Activated B cell treated with CpG ODN at 0.5 μM for 24 hours (primary cell): Measurements from ENCODE around the gene EXD3. TPM values are rescaled to one million over a fixed set of nuclear protein-coding genes. Genes with fewer than 3 reads are reported as not detected.

ENCODE experiments used
- ATAC-seq: fragments of 200-7000 bp; cut with Tn5 transposase; one replicate; pipeline ENCODE4 v1.10.0; 2021; ENCODE audit warnings: low read depth, mild to moderate bottlenecking, moderate library complexity
- CTCF ChIA-PET: fragments of 350-600 bp; sonication (Branson Sonifier 250); formaldehyde crosslinking; loops from one replicate; lab custom pipeline; 2021; ENCODE audit warnings: antibody characterized with exemption; lab: Charles Lee
- POLR2A ChIA-PET: fragments of 350-600 bp; sonication (Branson Sonifier 250); formaldehyde crosslinking; loops from one replicate; lab custom pipeline; 2021; ENCODE audit warnings: antibody characterized with exemption; lab: Charles Lee
- DNase-seq: peaks from one replicate; pipeline ENCODE4 v3.0.0; 2022
- H3K27ac Mint-ChIP-seq: one replicate; pipeline ENCODE4 v1.8.0; 2020; ENCODE audit warnings: mixed read lengths
- H3K27me3 Mint-ChIP-seq: one replicate; pipeline ENCODE4 v1.8.0; 2021; ENCODE audit warnings: mixed read lengths
- H3K36me3 Mint-ChIP-seq: one replicate; pipeline ENCODE4 v1.8.0; 2021; ENCODE audit warnings: low read depth, mixed read lengths
- H3K4me1 Mint-ChIP-seq: one replicate; pipeline ENCODE4 v1.8.0; 2021; ENCODE audit warnings: mixed read lengths
- H3K4me3 Mint-ChIP-seq: one replicate; pipeline ENCODE4 v1.8.0; 2020; ENCODE audit warnings: mild to moderate bottlenecking, mixed read lengths
- H3K9me3 Mint-ChIP-seq: one replicate; pipeline ENCODE4 v1.8.0; 2020; ENCODE audit warnings: mixed read lengths
- CTCF ChIP-seq: fragments of 200-600 bp; IDR thresholded peaks from one replicate; pipeline ENCODE4 v1.8.0; 2022; ENCODE audit warnings: antibody characterized with exemption, mild to moderate bottlenecking
- intact Hi-C: fragments of 100-400 bp; cut with micrococcal nuclease; formaldehyde crosslinking; loops from one replicate; pipeline ENCODE4 v1.15.1; 2024
- total RNA-seq: library from RNA; stranded (reverse); gene quantifications from 2 replicates; pipeline ENCODE4 v1.2.3, GENCODE V29; 2022

Gene EXD3
- total RNA-seq, 1 donor from 2014 or later, result 12.8 TPM

- peaks cover 10% of the 10 kb centered on the region for H3K4me1 Mint-ChIP-seq
- H3K9me3 Mint-ChIP-seq, result no peaks in the 10 kb centered on the region
- H3K36me3 Mint-ChIP-seq, result no peaks in the 10 kb centered on the region
- H3K27me3 Mint-ChIP-seq, result peaks cover 20% of the 10 kb centered on the region
- TF ChIP-seq CTCF, result no peak
- H3K4me3 Mint-ChIP-seq, result no peak overlapping the region
- CTCF ChIA-PET, result no interaction called here
- intact Hi-C loops, result no loop called here
- POLR2A ChIA-PET, result interaction anchor here (1.1 kb wide), 1 partner anchor 9 kb away, joined by 3 read pairs; the partner anchor contains the start of gene NRARP
- H3K27ac Mint-ChIP-seq, result no peak overlapping the region
- ATAC-seq (no peak), DNase-seq (no peak)
Observed at GRCh38 chr9:137293094-137293481, 129.9 kb downstream of the EXD3 start.

GRCh38 chr9:137286975-137287383 is 136.0 kb downstream of the EXD3 start:
- H3K4me1 Mint-ChIP-seq, result peaks cover 30% of the 10 kb centered on the region
- ChIA-PET POLR2A (interaction anchor here (0.6 to 2.1 kb wide), 7 partner anchors 10 to 357 kb away, joined by 3 to 9 read pairs (median 6); partner anchors contain the start of genes CYSRT1, NRARP, TOR4A and TUBB4B), CTCF (interaction anchor here (0.9 to 1.6 kb wide), 4 partner anchors 15 to 238 kb away, joined by 4 to 6 read pairs (median 5); partner anchors contain the start of genes NOXA1 and NRARP)
- H3K27ac Mint-ChIP-seq, result peak overlapping the region; percentile 81
- H3K9me3 Mint-ChIP-seq, result no peaks in the 10 kb centered on the region
- ATAC-seq (peak; percentile 30), DNase-seq (no peak)
- intact Hi-C loops, result loop anchor here (2.0 kb wide), 1 partner anchor 46 kb away; the partner anchor contains the start of gene TUBB4B
- H3K36me3 Mint-ChIP-seq, result peaks cover 6% of the 10 kb centered on the region
- no peak for TF ChIP-seq CTCF
- H3K4me3 Mint-ChIP-seq, result no peak overlapping the region
- no peaks in the 10 kb centered on the region for H3K27me3 Mint-ChIP-seq

- H3K4me3 Mint-ChIP-seq, result no peak overlapping the region
- CTCF ChIA-PET, result interaction anchor here (1.5 kb wide), 1 partner anchor 45 kb away, joined by 4 read pairs; no protein-coding TSS in a partner anchor
- ATAC-seq (no peak), DNase-seq (no peak)
- H3K27me3 Mint-ChIP-seq, result no peaks in the 10 kb centered on the region
- H3K9me3 Mint-ChIP-seq, result no peaks in the 10 kb centered on the region
- POLR2A ChIA-PET, result no interaction called here
- H3K4me1 Mint-ChIP-seq, result peaks cover 42% of the 10 kb centered on the region
- H3K27ac Mint-ChIP-seq, result no peak overlapping the region
- intact Hi-C loops, result no loop called here
- peaks cover 8% of the 10 kb centered on the region for H3K36me3 Mint-ChIP-seq
- TF ChIP-seq CTCF, result no peak
Observed at GRCh38 chr9:137281345-137282116, 141.4 kb downstream of the EXD3 start.

- ChIA-PET CTCF (interaction anchor here (0.9 kb wide), 1 partner anchor 44 kb away, joined by 5 read pairs; no protein-coding TSS in a partner anchor), POLR2A (interaction anchor here (0.8 to 1.0 kb wide), 2 partner anchors 12 to 41 kb away, joined by 3 to 4 read pairs; no protein-coding TSS in a partner anchor)
- Mint-ChIP-seq H3K9me3 (no peaks in the 10 kb centered on the region), H3K4me1 (peaks cover 39% of the 10 kb centered on the region), H3K27me3 (no peaks in the 10 kb centered on the region), H3K4me3 (no peak overlapping the region), H3K27ac (no peak overlapping the region), H3K36me3 (peaks cover 8% of the 10 kb centered on the region)
- no peak for TF ChIP-seq CTCF
- ATAC-seq (peak; percentile 30), DNase-seq (no peak)
- intact Hi-C loops, result loop anchor here (1.0 kb wide), 1 partner anchor 44 kb away; no protein-coding TSS in a partner anchor
Observed at GRCh38 chr9:137280474-137281344, 142.3 kb downstream of the EXD3 start.
